PFSK-1 (cell line): ENCODE measurements around the gene PHC2.

Experiments used
- POLR2AphosphoS5 ChIP-seq: IDR thresholded peaks from 2 replicates; pipeline ENCODE4 v1.6.1; 2012; ENCODE audit warnings: low read depth, mild to moderate bottlenecking, control low read depth, low read length, moderate library complexity
- TAF1 ChIP-seq: IDR thresholded peaks from 2 replicates; pipeline ENCODE4 v1.6.1; 2012; ENCODE audit warnings: low read length, control low read depth, borderline replicate concordance; ENCODE audit not compliant: insufficient read depth
- TF ChIP-seq, protein P1 (sequence below), 2 experiments: IDR thresholded peaks; 2 replicates each; pipeline versions ENCODE4 v1.6.1 to v1.8.0; 2011 to 2012; ENCODE audit warnings: low read depth in 2 of 2, low read length in 2 of 2, control low read depth in 1 of 2, inconsistent platforms in 1 of 2, mild to moderate bottlenecking in 1 of 2, moderate library complexity in 1 of 2; ENCODE audit not compliant: insufficient read depth in 1 of 2

DNA sequence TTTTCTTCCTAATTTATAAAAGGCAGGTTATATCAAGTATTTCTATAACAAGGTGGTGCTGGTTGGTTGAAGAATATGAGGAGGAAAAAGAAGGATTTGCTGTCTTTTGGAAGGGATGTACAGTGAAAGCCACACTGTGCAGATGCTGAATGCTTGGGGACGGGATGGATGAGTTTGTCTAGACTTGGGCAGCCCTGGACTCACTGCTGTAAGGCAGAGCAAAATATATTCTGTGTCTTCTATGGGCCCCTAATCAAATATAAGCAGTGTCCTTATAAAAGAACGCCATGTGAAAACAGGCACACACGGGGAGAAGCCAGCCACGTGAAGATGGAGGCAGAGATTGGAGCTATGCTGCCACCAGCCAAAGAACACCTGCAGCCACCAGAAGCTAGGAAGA is 47.4 kb downstream of the PHC2 start:
- TF ChIP-seq TAF1 (no peak), POLR2AphosphoS5 (no peak)
- TF ChIP-seq, protein P1, sequence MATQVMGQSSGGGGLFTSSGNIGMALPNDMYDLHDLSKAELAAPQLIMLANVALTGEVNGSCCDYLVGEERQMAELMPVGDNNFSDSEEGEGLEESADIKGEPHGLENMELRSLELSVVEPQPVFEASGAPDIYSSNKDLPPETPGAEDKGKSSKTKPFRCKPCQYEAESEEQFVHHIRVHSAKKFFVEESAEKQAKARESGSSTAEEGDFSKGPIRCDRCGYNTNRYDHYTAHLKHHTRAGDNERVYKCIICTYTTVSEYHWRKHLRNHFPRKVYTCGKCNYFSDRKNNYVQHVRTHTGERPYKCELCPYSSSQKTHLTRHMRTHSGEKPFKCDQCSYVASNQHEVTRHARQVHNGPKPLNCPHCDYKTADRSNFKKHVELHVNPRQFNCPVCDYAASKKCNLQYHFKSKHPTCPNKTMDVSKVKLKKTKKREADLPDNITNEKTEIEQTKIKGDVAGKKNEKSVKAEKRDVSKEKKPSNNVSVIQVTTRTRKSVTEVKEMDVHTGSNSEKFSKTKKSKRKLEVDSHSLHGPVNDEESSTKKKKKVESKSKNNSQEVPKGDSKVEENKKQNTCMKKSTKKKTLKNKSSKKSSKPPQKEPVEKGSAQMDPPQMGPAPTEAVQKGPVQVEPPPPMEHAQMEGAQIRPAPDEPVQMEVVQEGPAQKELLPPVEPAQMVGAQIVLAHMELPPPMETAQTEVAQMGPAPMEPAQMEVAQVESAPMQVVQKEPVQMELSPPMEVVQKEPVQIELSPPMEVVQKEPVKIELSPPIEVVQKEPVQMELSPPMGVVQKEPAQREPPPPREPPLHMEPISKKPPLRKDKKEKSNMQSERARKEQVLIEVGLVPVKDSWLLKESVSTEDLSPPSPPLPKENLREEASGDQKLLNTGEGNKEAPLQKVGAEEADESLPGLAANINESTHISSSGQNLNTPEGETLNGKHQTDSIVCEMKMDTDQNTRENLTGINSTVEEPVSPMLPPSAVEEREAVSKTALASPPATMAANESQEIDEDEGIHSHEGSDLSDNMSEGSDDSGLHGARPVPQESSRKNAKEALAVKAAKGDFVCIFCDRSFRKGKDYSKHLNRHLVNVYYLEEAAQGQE (IDR thresholded peaks at IDR 0.05; ENCODE audit: insufficient read depth in 1 of 2, low read depth in 2 of 2, low read length in 2 of 2): no peak
